ENCODE measurements around the gene DCXR. TPM values are rescaled to one million over a fixed set of nuclear protein-coding genes. Genes with fewer than 3 reads are reported as not detected.

The DCXR gene
- total RNA-seq, 1 donor from 2014 or later = 61.0 TPM

Other genes with a start within 250 kb of the DCXR start
- gene GCGR, start 233.5 kb downstream of the DCXR start, total RNA-seq = not detected in 2 replicates
- gene MCRIP1, start 204.4 kb downstream of the DCXR start, total RNA-seq = 134 and 148 TPM in 2 replicates
- gene PPP1R27, start 202.6 kb downstream of the DCXR start, total RNA-seq = not detected in 2 replicates
- 3,025 and 3,034 TPM in 2 replicates for gene P4HB, start 177.2 kb downstream of the DCXR start, total RNA-seq
- gene ARHGDIA, start 166.4 kb downstream of the DCXR start, total RNA-seq = 426 and 442 TPM in 2 replicates
- 151 and 152 TPM in 2 replicates for gene ALYREF, start 146.1 kb downstream of the DCXR start, total RNA-seq
- 180 and 216 TPM in 2 replicates for gene ANAPC11, start 146.0 kb downstream of the DCXR start, total RNA-seq
- gene NPB, start 135.5 kb downstream of the DCXR start, total RNA-seq = 0.68 and 1.9 TPM in 2 replicates
- 36.6 and 62.9 TPM in 2 replicates for gene PCYT2, start 126.3 kb downstream of the DCXR start, total RNA-seq
- gene SIRT7, start 119.5 kb downstream of the DCXR start, total RNA-seq = 22.7 and 33.2 TPM in 2 replicates
- 20.4 and 34.4 TPM in 2 replicates for gene MAFG, start 110.0 kb downstream of the DCXR start, total RNA-seq
- gene PYCR1, start 100.4 kb downstream of the DCXR start, total RNA-seq = 67.3 and 97.0 TPM in 2 replicates
- gene MYADML2, start 90.5 kb downstream of the DCXR start, total RNA-seq = not detected in 2 replicates
- gene NOTUM, start 76.5 kb downstream of the DCXR start, total RNA-seq = 0.78 TPM in 1 of 2 replicates, not detected in the other
- gene ASPSCR1, start 60.1 kb downstream of the DCXR start, total RNA-seq = 21.8 and 25.1 TPM in 2 replicates
- 51.6 and 74.3 TPM in 2 replicates for gene CENPX, start 14.8 kb downstream of the DCXR start, total RNA-seq
- 12.8 and 24.9 TPM in 2 replicates for gene LRRC45, start 14.4 kb downstream of the DCXR start, total RNA-seq
- 42.1 and 67.9 TPM in 2 replicates for gene RAC3, start 6.0 kb downstream of the DCXR start, total RNA-seq
- gene RFNG, start 14.1 kb upstream of the DCXR start, total RNA-seq = 45.0 and 49.1 TPM in 2 replicates
- 122 and 139 TPM in 2 replicates for gene GPS1, start 14.2 kb upstream of the DCXR start, total RNA-seq
- 55.7 and 75.2 TPM in 2 replicates for gene DUS1L, start 28.1 kb upstream of the DCXR start, total RNA-seq
- gene FASN, start 60.5 kb upstream of the DCXR start, total RNA-seq = 165 and 201 TPM in 2 replicates
- 10.2 and 23.8 TPM in 2 replicates for gene CCDC57, start 175.1 kb upstream of the DCXR start, total RNA-seq
- gene SLC16A3, start 191.3 kb upstream of the DCXR start, total RNA-seq = 151 and 170 TPM in 2 replicates
- 84.6 and 88.0 TPM in 2 replicates for gene CSNK1D, start 236.0 kb upstream of the DCXR start, total RNA-seq

Data from glomerular endothelial cell (primary cell).